ENCODE measurements around the gene UNC5B.

The UNC5B gene

DNA sequence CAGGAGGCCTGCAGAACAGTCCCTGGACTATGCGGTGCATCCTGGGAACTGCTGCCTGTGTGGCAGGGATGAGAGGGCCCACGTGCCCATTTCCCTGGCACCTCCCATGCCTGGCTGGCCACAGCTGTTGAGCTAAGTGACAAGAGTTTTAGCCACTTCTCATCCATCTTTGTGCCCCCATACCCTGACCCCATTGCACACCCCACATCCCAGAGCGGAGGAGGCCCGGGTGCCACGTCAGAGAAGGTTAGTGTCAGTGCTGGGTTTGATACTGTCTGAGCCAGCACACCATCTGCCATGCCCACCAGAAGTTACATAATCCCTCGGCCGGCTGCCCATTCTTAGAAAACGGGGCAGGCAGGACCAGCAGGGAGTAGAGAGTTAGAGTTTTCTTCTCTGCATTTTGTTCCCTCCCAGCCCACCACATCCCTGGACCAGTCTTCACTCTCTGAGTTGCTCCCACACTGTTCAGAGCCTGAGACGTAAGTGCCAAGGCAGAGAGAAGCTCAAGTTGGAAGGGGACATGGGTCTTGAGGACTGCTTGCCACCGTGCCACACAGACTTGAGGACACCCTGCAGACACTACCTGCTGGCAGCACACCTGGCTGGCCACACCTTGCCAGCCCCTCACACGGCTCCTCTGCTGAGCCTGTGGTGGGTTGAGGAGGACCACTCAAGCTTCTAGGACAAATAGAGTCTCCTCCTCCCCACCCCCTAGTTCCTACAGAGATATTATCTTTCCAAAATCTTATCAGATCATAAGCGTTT lies 13.1 kb downstream of the UNC5B start:
- DNase-seq: no peak

- no peak for DNase-seq
Measured at GRCh38 chr10:71228875-71229675, 16.7 kb downstream of the UNC5B start.

DNA sequence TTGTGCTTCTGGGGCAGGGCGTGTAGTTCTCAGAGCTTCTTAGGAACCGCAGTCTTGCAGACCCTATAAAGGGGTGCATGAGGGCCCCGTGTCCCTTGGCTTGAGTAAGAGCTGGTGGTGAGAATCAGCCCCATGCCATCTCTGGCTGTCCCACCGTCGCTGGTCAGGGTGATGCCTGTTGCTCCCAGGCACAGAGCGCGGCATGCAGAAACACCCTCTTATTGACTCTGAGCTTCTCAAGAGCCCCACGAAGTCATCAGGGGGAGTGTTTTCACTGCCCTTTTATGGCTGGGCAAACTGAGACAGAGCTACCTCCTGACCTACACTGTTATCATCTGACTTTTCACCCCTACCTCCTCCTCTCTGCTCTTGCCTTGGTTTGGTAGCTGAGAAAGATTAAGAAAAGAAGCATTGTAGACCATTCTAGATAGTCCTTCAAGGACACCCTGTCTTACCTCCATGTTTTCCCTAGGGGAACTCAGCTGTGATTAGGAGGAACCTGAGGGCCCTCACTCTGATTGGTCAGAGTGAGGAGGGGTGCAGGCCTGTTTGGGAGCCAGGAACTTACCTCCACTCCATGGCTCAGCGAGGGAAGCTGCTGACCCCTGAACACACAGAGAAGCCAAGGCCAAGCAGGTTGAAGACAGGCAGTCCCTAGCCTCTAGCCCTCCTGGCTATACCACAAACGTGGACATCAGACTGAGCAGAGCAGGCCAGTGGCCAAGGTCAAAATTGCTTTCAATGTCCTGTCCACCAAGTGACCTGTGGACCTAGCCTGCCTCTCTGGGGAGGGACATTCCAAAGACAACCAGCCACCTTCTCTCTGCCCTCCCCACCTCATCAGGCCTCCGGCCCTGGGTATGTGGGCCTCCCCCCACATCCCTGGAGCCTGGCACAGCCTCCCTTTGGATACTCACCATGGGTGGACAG lies 17.6 kb downstream of the UNC5B start:
- DNase-seq: no peak

GRCh38 chr10:71230656-71231025 lies 18.3 kb downstream of the UNC5B start:
- DNase-seq: no peak

DNA sequence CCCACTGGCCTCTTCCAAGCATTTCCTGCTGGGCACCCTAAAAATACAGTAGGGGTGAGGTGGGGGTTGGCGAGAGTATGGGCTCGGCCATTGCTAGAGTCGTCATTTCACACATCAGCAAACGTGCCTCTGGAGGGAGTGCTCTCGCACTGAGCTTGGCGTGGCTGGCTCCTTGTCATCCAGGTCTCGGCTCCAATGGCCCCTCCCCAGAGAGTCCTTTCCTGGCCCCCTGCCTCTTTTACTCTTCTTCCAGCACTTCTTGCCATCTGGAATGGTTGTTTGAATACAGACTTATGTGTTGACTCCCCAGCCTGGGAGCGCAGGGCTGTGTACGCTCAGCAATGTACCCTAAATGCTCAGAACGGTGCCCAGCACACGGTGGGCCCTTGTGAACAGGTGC lies 18.8 kb downstream of the UNC5B start:
- no peak for DNase-seq

DNA sequence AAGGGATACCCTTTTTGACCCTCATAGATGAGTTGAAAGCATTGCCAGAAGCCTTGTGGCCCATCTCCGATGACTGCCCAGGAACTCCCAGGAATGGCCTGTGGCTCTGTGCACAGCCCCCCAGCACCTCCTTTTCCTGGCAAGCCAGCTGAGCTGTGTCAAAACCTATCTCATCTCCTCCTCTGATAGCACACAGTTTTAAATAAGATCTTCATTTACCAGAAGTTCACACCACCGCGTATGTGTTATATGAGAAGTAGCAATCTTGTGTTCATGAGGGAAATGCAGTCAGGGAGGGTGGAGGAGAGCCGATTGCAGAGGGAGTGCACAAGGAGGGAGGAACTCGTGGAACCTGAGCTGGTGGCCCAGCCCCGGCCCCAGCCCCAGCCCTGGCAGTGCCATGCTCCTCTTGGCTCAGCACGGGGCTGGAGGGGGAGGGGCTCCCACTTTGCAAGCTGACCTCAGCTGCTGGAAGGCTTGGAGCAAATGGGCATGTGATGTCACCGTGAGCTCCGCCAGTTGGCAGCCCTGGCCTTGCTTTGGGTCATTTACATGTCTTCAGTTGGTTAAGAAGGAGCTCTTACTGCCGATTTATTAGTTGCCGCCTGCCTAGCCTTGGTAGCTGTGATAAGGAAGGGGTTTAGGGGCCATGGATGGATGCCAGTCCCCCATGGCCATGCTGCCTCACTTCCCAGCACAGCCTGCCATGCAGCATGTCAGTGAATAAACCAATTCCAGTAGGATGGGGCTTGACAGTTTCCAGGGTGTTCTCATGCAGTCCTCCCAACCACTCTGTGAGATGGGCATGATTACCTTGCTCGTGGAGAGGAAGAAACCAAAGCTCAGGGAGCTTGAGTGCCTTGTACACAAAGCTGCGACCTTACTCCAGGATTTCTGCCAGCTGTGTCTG lies 20.0 kb downstream of the UNC5B start:
- DNase-seq: no peak

DNA sequence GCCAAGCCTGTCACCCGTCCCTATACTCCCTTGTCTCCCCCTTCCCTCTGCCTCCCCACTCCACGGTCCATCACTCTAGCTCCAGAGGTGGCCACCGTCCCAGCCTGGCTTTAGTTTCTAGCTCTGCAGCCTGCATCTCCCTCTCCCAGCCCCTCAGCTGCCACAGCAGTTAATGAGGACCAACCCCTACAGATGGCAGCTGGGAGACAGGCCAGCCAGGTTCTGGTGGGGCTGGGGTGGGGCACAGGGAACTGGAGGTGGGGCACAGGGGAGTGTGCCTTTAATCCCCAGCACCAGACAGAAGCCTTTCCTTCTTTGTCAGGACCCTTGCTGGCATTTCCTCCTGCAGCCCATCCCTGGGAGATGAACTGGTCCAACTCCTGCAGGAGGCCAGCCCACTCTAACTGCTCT lies 21.1 kb downstream of the UNC5B start:
- DNase-seq: no peak

GRCh38 chr10:71234004-71234894 lies 21.9 kb downstream of the UNC5B start:
- no peak for DNase-seq

- no peak for DNase-seq
Measured at GRCh38 chr10:71234970-71235685, 22.8 kb downstream of the UNC5B start.

DNA sequence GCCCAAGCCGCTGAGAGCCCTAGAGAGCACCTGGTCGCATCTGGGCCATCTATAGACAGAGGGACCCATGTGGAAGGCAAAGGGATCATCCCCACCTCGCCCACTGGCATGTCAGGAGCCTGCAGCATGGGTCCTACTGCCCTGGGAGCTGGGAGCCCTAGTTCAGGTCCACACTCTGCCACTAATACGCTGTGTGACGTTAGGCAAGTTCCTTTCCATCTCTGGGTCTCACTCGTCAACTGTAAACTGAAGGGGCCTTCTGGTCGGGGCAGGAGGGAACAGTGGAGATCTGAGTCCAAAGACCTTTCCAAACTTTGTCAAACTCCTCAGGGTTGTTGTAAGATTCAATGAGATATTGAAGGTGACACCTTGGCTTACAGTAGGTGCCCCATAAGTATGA lies 23.4 kb downstream of the UNC5B start:
- no peak for DNase-seq

DNA sequence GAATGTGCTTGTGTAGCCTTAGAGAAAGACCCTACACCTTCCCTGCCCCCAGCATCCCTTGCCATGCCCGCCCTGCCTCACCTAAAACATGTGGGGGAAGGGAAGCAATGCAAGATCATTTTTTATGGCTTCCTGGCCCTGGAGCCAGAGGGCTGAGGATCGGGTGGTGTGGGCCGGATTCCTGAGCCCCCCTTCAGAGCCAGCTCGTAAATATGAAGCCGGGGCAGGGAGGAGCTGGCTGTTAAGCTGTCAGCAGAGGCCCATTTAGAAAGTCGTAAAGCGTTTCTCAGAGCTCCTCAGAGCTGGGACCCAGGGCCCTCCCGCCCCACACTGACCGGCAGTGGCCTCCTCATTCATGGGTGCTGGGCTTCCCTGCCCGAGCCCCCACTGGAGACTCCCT lies 23.9 kb downstream of the UNC5B start:
- DNase-seq: no peak

DNA sequence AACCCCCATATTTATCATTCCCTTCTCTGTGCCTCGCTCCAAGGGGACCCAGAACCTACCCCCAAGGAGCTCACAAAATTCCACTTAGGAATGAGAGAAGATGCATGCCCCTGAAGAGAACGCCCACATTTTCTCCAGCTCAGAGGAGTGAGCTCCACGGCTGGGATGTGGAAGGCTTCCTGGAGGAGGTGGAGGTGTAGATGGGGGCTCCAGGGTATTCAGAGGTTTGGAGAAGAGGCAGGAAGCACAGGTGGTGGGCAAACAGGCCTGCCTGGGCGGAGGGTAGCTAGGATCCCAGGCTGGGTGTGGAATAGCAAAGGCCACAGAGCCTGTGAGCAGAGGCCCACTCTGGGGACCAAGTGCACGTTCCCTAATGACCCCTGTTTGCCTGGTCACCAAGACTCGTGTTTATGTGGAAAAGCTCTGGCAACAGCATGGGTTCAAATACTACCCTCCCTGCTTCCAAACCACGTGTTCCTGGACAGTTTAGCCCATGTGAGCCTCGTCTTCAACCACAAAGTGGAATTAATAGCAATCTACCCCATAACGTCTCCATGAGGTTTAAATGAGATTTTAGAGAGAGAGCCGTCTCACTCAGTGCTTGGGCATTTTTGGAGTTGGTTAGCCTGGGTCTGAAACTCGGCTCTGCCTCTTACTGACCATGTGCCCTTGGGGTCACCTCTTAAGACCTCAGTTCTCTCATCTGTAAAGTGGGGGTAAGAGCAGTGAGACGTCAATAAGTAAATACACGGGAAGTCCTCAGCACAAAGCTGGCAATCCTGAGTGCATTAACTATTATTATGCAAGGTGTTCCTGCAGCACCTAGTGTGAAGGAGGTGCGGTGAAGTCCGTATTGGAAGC lies 24.7 kb downstream of the UNC5B start:
- DNase-seq: no peak

GRCh38 chr10:71237843-71238623 lies 25.7 kb downstream of the UNC5B start:
- no peak for DNase-seq

GRCh38 chr10:71238626-71239025 lies 26.3 kb downstream of the UNC5B start:
- no peak for DNase-seq

DNA sequence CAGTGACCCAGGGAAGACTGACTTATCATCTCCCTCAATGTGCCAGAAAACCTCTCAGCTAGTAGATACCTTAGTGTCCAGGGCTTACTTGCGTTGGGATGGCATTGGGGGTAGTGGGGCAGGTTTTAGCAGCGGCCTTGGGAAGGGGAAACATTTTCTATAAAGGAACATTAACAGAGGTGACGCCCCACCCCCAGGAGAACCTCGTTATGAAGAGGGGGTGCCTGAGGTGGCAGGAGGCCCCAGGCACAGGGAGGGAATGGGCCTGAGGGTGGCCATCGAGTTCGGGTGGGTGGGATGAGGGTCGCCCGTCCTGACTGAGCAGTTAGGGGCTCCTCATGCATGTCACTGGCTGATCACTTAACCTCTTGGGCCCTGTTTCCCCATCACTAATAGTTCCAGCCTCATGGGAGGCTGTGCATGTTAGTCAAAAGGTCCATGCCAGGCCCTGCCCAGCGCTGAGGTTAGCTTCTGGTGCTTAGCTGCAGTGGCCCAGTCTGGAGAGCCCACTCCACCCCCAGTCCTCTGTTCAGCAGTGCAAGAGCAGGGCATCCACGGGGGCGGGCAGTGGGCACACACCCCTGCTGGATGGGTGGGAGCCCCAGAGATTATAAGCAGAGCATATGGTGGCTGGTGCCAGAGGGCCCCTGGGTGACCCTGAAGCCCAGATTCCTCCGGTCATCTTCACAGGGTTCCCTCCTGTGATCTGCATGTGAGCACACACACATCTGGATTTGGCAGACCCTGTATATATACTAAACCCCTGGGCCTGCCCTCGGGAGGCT lies 27.0 kb downstream of the UNC5B start:
- no peak for DNase-seq

GRCh38 chr10:71239946-71240795 lies 27.8 kb downstream of the UNC5B start:
- no peak for DNase-seq
